Measurements from ENCODE around the gene EIF4H. TPM values are rescaled to one million over a fixed set of nuclear protein-coding genes. Genes with fewer than 3 reads are reported as not detected.

Gene EIF4H
- total RNA-seq, 1 experiment from 2014 or later, result 339 TPM

- ChIA-PET POLR2A (ENCODE audit: unreplicated experiment) (interaction anchor here (0.7 kb wide), 1 partner anchor 1637 kb away, joined by 15 read pairs; no protein-coding TSS in a partner anchor), CTCF (no interaction called here)
- DNase-seq, result no peak
- BruUV-seq (replicated peaks), result no TSS peak
- no peak overlapping the region for H2AFZ ChIP-seq (ENCODE audit: low read length)
- H3K27ac ChIP-seq (ENCODE audit: low read length), result no peak overlapping the region
- H3K9ac ChIP-seq (ENCODE audit: low read length), result no peak overlapping the region
- no peaks in the 10 kb centered on the region for H3K9me3 ChIP-seq (ENCODE audit: low read length)
- no peak overlapping the region for H3K4me3 ChIP-seq (ENCODE audit: low read length)
- no peak for ATAC-seq
- TF ChIP-seq CTCF (conservative IDR thresholded peaks at IDR 0.05; ENCODE audit: low read depth, low read length) (no peak), EZH2phosphoT487 (IDR thresholded peaks at IDR 0.05; ENCODE audit: borderline replicate concordance, low read length) (no peak), EZH2 (IDR thresholded peaks at IDR 0.05; ENCODE audit: low read length, unreplicated experiment) (no peak)
- H3K4me2 ChIP-seq (ENCODE audit: low read length), result no peak overlapping the region
- no peaks in the 10 kb centered on the region for H3K79me2 ChIP-seq (ENCODE audit: low read length)
- H3K4me1 ChIP-seq (ENCODE audit: insufficient read depth, low read length), result peaks cover 6% of the 10 kb centered on the region; the same call in 1 of the 2 replicates
- intact Hi-C loops (cut with micrococcal nuclease), result no loop called here
- H4K20me1 ChIP-seq (ENCODE audit: low read length), result no peaks in the 10 kb centered on the region
- no peaks in the 10 kb centered on the region for H3K36me3 ChIP-seq (ENCODE audit: low read depth, low read length)
- no peaks in the 10 kb centered on the region for H3K9me2 ChIP-seq (replicated peaks; ENCODE audit: low read length)
- no peaks in the 10 kb centered on the region for H3K27me3 ChIP-seq (ENCODE audit: low read length)
- H3F3A ChIP-seq (ENCODE audit: low read length, unreplicated experiment), result no peaks in the 10 kb centered on the region
Observed at GRCh38 chr7:74134117-74134620, 40.0 kb upstream of the EIF4H start.

GRCh38 chr7:74138334-74138867, 35.8 kb upstream of the EIF4H start:
- no peak for ATAC-seq
- no peaks in the 10 kb centered on the region for H3K27me3 ChIP-seq (ENCODE audit: low read length)
- no peak overlapping the region for H2AFZ ChIP-seq (ENCODE audit: low read length)
- POLR2A ChIA-PET (ENCODE audit: unreplicated experiment), result no interaction called here
- no peak overlapping the region for H3K9ac ChIP-seq (ENCODE audit: low read length)
- CTCF ChIA-PET, result interaction anchor here (0.6 kb wide), 1 partner anchor 257 kb away, joined by 3 read pairs; no protein-coding TSS in a partner anchor
- TF ChIP-seq EZH2 (IDR thresholded peaks at IDR 0.05; ENCODE audit: low read length, unreplicated experiment) (no peak), EZH2phosphoT487 (IDR thresholded peaks at IDR 0.05; ENCODE audit: borderline replicate concordance, low read length) (no peak), CTCF (conservative IDR thresholded peaks at IDR 0.05; ENCODE audit: low read depth, low read length) (no peak)
- no peaks in the 10 kb centered on the region for H3F3A ChIP-seq (ENCODE audit: low read length, unreplicated experiment)
- no peak overlapping the region for H3K4me2 ChIP-seq (ENCODE audit: low read length)
- no peaks in the 10 kb centered on the region for H3K9me2 ChIP-seq (replicated peaks; ENCODE audit: low read length)
- intact Hi-C loops (cut with micrococcal nuclease), result no loop called here
- DNase-seq, result no peak
- no peaks in the 10 kb centered on the region for H4K20me1 ChIP-seq (ENCODE audit: low read length)
- H3K36me3 ChIP-seq (ENCODE audit: low read depth, low read length), result no peaks in the 10 kb centered on the region
- no peaks in the 10 kb centered on the region for H3K79me2 ChIP-seq (ENCODE audit: low read length)
- BruUV-seq (replicated peaks), result no TSS peak
- no peak overlapping the region for H3K27ac ChIP-seq (ENCODE audit: low read length)
- H3K4me3 ChIP-seq (ENCODE audit: low read length), result no peak overlapping the region
- peaks cover 12% of the 10 kb centered on the region for H3K4me1 ChIP-seq (ENCODE audit: insufficient read depth, low read length)
- H3K9me3 ChIP-seq (ENCODE audit: low read length), result no peaks in the 10 kb centered on the region

All from PC-3 (cell line).